ENCODE results near the gene GMDS. TPM values are rescaled to one million over a fixed set of nuclear protein-coding genes. Genes with fewer than 3 reads are reported as not detected.
A peak's percentile ranks its signal among the peaks of the same experiment; 100 is the strongest.

The GMDS gene
- total RNA-seq, 1 donor from 2014 or later, result 7.8 TPM

- H3K27me3 ChIP-seq (ENCODE audit: control insufficient read depth in 3 of 3, insufficient read depth in 3 of 3, low read length in 3 of 3), result peaks cover 72 to 83% (median 79%) of the 10 kb centered on the region in 3 donors
- no peak overlapping the region for H3K27ac ChIP-seq (ENCODE audit: low read depth, low read length)
- H3K4me3 ChIP-seq (ENCODE audit: low read length in 3 of 3), result no peak overlapping the region
- no peaks in the 10 kb centered on the region for H3K9me3 ChIP-seq (ENCODE audit: control insufficient read depth in 3 of 3, low read length in 3 of 3)
- no peak overlapping the region for H3K9ac ChIP-seq (ENCODE audit: low read depth in 1 of 3, low read length in 3 of 3)
- peaks cover 8 to 13% (median 9%) of the 10 kb centered on the region in 3 donors for H3K4me1 ChIP-seq (ENCODE audit: control insufficient read depth in 3 of 3, insufficient read depth in 3 of 3, low read length in 3 of 3)
- no peaks in the 10 kb centered on the region for H3K36me3 ChIP-seq (ENCODE audit: control insufficient read depth in 3 of 3, insufficient read depth in 3 of 3, low read length in 3 of 3)
Observed at GRCh38 chr6:1622851-1623768, 622.3 kb downstream of the GMDS start.

- H3K4me3 ChIP-seq (ENCODE audit: low read length in 3 of 3), result no peak overlapping the region
- no peak overlapping the region for H3K9ac ChIP-seq (ENCODE audit: low read depth in 1 of 3, low read length in 3 of 3)
- peaks cover 66 to 75% (median 73%) of the 10 kb centered on the region in 3 donors for H3K27me3 ChIP-seq (ENCODE audit: control insufficient read depth in 3 of 3, insufficient read depth in 3 of 3, low read length in 3 of 3)
- peaks cover 8 to 13% (median 9%) of the 10 kb centered on the region in 3 donors for H3K4me1 ChIP-seq (ENCODE audit: control insufficient read depth in 3 of 3, insufficient read depth in 3 of 3, low read length in 3 of 3)
- no peaks in the 10 kb centered on the region for H3K9me3 ChIP-seq (ENCODE audit: control insufficient read depth in 3 of 3, low read length in 3 of 3)
- H3K27ac ChIP-seq (ENCODE audit: low read depth, low read length), result no peak overlapping the region
- no peaks in the 10 kb centered on the region for H3K36me3 ChIP-seq (ENCODE audit: control insufficient read depth in 3 of 3, insufficient read depth in 3 of 3, low read length in 3 of 3)
Observed at GRCh38 chr6:1622220-1622850, 623.1 kb downstream of the GMDS start.

GRCh38 chr6:1621070-1621701 lies 624.2 kb downstream of the GMDS start:
- Histone ChIP-seq H3K4me1 (ENCODE audit: control insufficient read depth in 3 of 3, insufficient read depth in 3 of 3, low read length in 3 of 3) (peaks cover 8 to 13% (median 9%) of the 10 kb centered on the region in 3 donors), H3K9ac (ENCODE audit: low read depth in 1 of 3, low read length in 3 of 3) (no peak overlapping the region), H3K27me3 (ENCODE audit: control insufficient read depth in 3 of 3, insufficient read depth in 3 of 3, low read length in 3 of 3) (peaks cover 55 to 72% (median 65%) of the 10 kb centered on the region in 3 donors), H3K36me3 (ENCODE audit: control insufficient read depth in 3 of 3, insufficient read depth in 3 of 3, low read length in 3 of 3) (no peaks in the 10 kb centered on the region), H3K9me3 (ENCODE audit: control insufficient read depth in 3 of 3, low read length in 3 of 3) (no peaks in the 10 kb centered on the region), H3K27ac (ENCODE audit: low read depth, low read length) (no peak overlapping the region), H3K4me3 (ENCODE audit: low read length in 3 of 3) (no peak overlapping the region)

- H3K27me3 ChIP-seq (ENCODE audit: control insufficient read depth in 3 of 3, insufficient read depth in 3 of 3, low read length in 3 of 3), result peaks cover 51 to 69% (median 61%) of the 10 kb centered on the region in 3 donors
- no peak overlapping the region for H3K4me3 ChIP-seq (ENCODE audit: low read length in 3 of 3)
Observed at GRCh38 chr6:1620504-1621069, 624.8 kb downstream of the GMDS start.

GRCh38 chr6:1619673-1620503 lies 625.5 kb downstream of the GMDS start:
- H3K4me3 ChIP-seq (ENCODE audit: low read length in 3 of 3), result peak overlapping the region in 2 of 3 donors; percentile 49
- no peaks in the 10 kb centered on the region for H3K36me3 ChIP-seq (ENCODE audit: control insufficient read depth in 3 of 3, insufficient read depth in 3 of 3, low read length in 3 of 3)
- H3K27me3 ChIP-seq (ENCODE audit: control insufficient read depth in 3 of 3, insufficient read depth in 3 of 3, low read length in 3 of 3), result peaks cover 51 to 68% (median 62%) of the 10 kb centered on the region in 3 donors
- H3K9me3 ChIP-seq (ENCODE audit: control insufficient read depth in 3 of 3, low read length in 3 of 3), result no peaks in the 10 kb centered on the region
- peaks cover 3 to 6% (median 3%) of the 10 kb centered on the region in 3 donors for H3K4me1 ChIP-seq (ENCODE audit: control insufficient read depth in 3 of 3, insufficient read depth in 3 of 3, low read length in 3 of 3)
- H3K27ac ChIP-seq (ENCODE audit: low read depth, low read length), result no peak overlapping the region
- peak overlapping the region in 1 of 3 donors; percentile 40 for H3K9ac ChIP-seq (ENCODE audit: low read depth in 1 of 3, low read length in 3 of 3)

More at GRCh38 chr6:1620504-1621069, 624.8 kb downstream of the GMDS start:
- Histone ChIP-seq H3K9ac (ENCODE audit: low read depth in 1 of 3, low read length in 3 of 3) (peak overlapping the region in 1 of 3 donors; percentile 40), H3K27ac (ENCODE audit: low read depth, low read length) (no peak overlapping the region), H3K36me3 (ENCODE audit: control insufficient read depth in 3 of 3, insufficient read depth in 3 of 3, low read length in 3 of 3) (no peaks in the 10 kb centered on the region), H3K9me3 (ENCODE audit: control insufficient read depth in 3 of 3, low read length in 3 of 3) (no peaks in the 10 kb centered on the region), H3K4me1 (ENCODE audit: control insufficient read depth in 3 of 3, insufficient read depth in 3 of 3, low read length in 3 of 3) (peaks cover 8 to 13% (median 9%) of the 10 kb centered on the region in 3 donors)

GRCh38 chr6:1619098-1619672 lies 626.2 kb downstream of the GMDS start:
- H3K4me3 ChIP-seq (ENCODE audit: low read length in 3 of 3), result no peak overlapping the region
- H3K27me3 ChIP-seq (ENCODE audit: control insufficient read depth in 3 of 3, insufficient read depth in 3 of 3, low read length in 3 of 3), result peaks cover 53 to 67% (median 59%) of the 10 kb centered on the region in 3 donors
- H3K27ac ChIP-seq (ENCODE audit: low read depth, low read length), result peak overlapping the region; percentile 12
- peaks cover 0 to 5% (median 0%) of the 10 kb centered on the region in 3 donors for H3K4me1 ChIP-seq (ENCODE audit: control insufficient read depth in 3 of 3, insufficient read depth in 3 of 3, low read length in 3 of 3)
- no peak overlapping the region for H3K9ac ChIP-seq (ENCODE audit: low read depth in 1 of 3, low read length in 3 of 3)
- H3K36me3 ChIP-seq (ENCODE audit: control insufficient read depth in 3 of 3, insufficient read depth in 3 of 3, low read length in 3 of 3), result no peaks in the 10 kb centered on the region
- H3K9me3 ChIP-seq (ENCODE audit: control insufficient read depth in 3 of 3, low read length in 3 of 3), result no peaks in the 10 kb centered on the region

- H3K27me3 ChIP-seq (ENCODE audit: control insufficient read depth in 3 of 3, insufficient read depth in 3 of 3, low read length in 3 of 3), result peaks cover 53 to 68% (median 59%) of the 10 kb centered on the region in 3 donors
- H3K36me3 ChIP-seq (ENCODE audit: control insufficient read depth in 3 of 3, insufficient read depth in 3 of 3, low read length in 3 of 3), result no peaks in the 10 kb centered on the region
- no peak overlapping the region for H3K4me3 ChIP-seq (ENCODE audit: low read length in 3 of 3)
- no peaks in the 10 kb centered on the region for H3K9me3 ChIP-seq (ENCODE audit: control insufficient read depth in 3 of 3, low read length in 3 of 3)
- no peak overlapping the region for H3K9ac ChIP-seq (ENCODE audit: low read depth in 1 of 3, low read length in 3 of 3)
- peak overlapping the region; percentile 12 for H3K27ac ChIP-seq (ENCODE audit: low read depth, low read length)
- peaks cover 3 to 5% (median 3%) of the 10 kb centered on the region in 3 donors for H3K4me1 ChIP-seq (ENCODE audit: control insufficient read depth in 3 of 3, insufficient read depth in 3 of 3, low read length in 3 of 3)
Observed at GRCh38 chr6:1618311-1619097, 626.9 kb downstream of the GMDS start.

GRCh38 chr6:1617466-1618310 lies 627.7 kb downstream of the GMDS start:
- Histone ChIP-seq H3K27ac (ENCODE audit: low read depth, low read length) (no peak overlapping the region), H3K4me1 (ENCODE audit: control insufficient read depth in 3 of 3, insufficient read depth in 3 of 3, low read length in 3 of 3) (peaks cover 3 to 5% (median 3%) of the 10 kb centered on the region in 3 donors), H3K9ac (ENCODE audit: low read depth in 1 of 3, low read length in 3 of 3) (peak overlapping the region in 1 of 3 donors; percentile 3), H3K4me3 (ENCODE audit: low read length in 3 of 3) (no peak overlapping the region), H3K36me3 (ENCODE audit: control insufficient read depth in 3 of 3, insufficient read depth in 3 of 3, low read length in 3 of 3) (no peaks in the 10 kb centered on the region), H3K27me3 (ENCODE audit: control insufficient read depth in 3 of 3, insufficient read depth in 3 of 3, low read length in 3 of 3) (peaks cover 53 to 70% (median 61%) of the 10 kb centered on the region in 3 donors), H3K9me3 (ENCODE audit: control insufficient read depth in 3 of 3, low read length in 3 of 3) (no peaks in the 10 kb centered on the region)

Measured in skeletal muscle tissue (tissue), 4 donors.